SU-DHL-6 (cell line): ENCODE results near the gene KCNN3.

Source experiments
- H2AFZ ChIP-seq: fragments of 200-600 bp; sonication (generic); 2 replicates; pipeline ENCODE4 v1.6.1; 2014; ENCODE audit warnings: low read depth, mild to moderate bottlenecking, moderate library complexity, mixed read lengths, antibody characterized with exemption, low read length; ENCODE audit not compliant: severe bottlenecking
- H3F3A ChIP-seq: fragments of 200-600 bp; shearing (Covaris generic); 2 replicates; pipeline ENCODE4 v1.6.0; 2016; ENCODE audit warnings: antibody characterized with exemption, mild to moderate bottlenecking; ENCODE audit not compliant: insufficient read depth
- H3K27ac ChIP-seq: fragments of 200-600 bp; sonication (generic); 2 replicates; pipeline ENCODE4 v1.5.1; 2016; ENCODE audit warnings: low read depth, mild to moderate bottlenecking, low read length, moderate library complexity, mixed read lengths
- H3K27me3 ChIP-seq: fragments of 200-600 bp; sonication (generic), shearing (Covaris generic); 2 replicates; pipeline ENCODE4 v1.6.0; 2014; ENCODE audit warnings: mild to moderate bottlenecking, low read length
- H3K36me3 ChIP-seq: fragments of 200-600 bp; sonication (generic); 2 replicates; pipeline ENCODE4 v1.6.1; 2014; ENCODE audit warnings: mild to moderate bottlenecking, low read length, mixed read lengths
- H3K4me2 ChIP-seq: fragments of 300-600, 200-600 bp; shearing (Covaris generic), sonication (generic); 2 replicates; pipeline ENCODE4 v1.6.0; 2014; ENCODE audit warnings: low read length, low read depth, mild to moderate bottlenecking; ENCODE audit not compliant: poor library complexity, severe bottlenecking
- H3K4me3 ChIP-seq: fragments of 200-600 bp; sonication (generic); 2 replicates; pipeline ENCODE4 v1.5.1; 2014; ENCODE audit warnings: antibody characterized with exemption, low read length, mild to moderate bottlenecking, mixed read lengths; ENCODE audit not compliant: insufficient read depth, poor library complexity, severe bottlenecking
- H3K79me2 ChIP-seq: fragments of 200-600 bp; sonication (generic); 2 replicates; pipeline ENCODE4 v1.6.1; 2014; ENCODE audit warnings: mild to moderate bottlenecking, low read length, moderate library complexity; ENCODE audit not compliant: insufficient read depth
- H3K9ac ChIP-seq: fragments of 200-600 bp; sonication (generic); 2 replicates; pipeline ENCODE4 v1.7.0; 2014; ENCODE audit warnings: mild to moderate bottlenecking, low read length
- H3K9me2 ChIP-seq: fragments of 200-600 bp; sonication (generic); replicated peaks from 2 replicates; pipeline ENCODE4 v1.6.1; 2014; ENCODE audit warnings: low read length; ENCODE audit not compliant: insufficient read depth
- H3K9me3 ChIP-seq: fragments of 200-600 bp; sonication (generic); 2 replicates; pipeline ENCODE4 v1.6.1; 2014; ENCODE audit warnings: low read length, mixed read lengths; ENCODE audit not compliant: insufficient read depth
- H4K20me1 ChIP-seq: fragments of 200-600 bp; sonication (generic); 2 replicates; pipeline ENCODE4 v1.6.1; 2014; ENCODE audit warnings: low read depth, mild to moderate bottlenecking, antibody characterized with exemption, low read length, moderate library complexity, mixed read lengths
- CTCF ChIP-seq: fragments of 200-600 bp; sonication (generic); IDR thresholded peaks from one replicate; pipeline ENCODE4 v1.5.1; 2017; ENCODE audit warnings: antibody characterized with exemption, mild to moderate bottlenecking, low read length, moderate library complexity; ENCODE audit not compliant: insufficient read depth, poor library complexity, severe bottlenecking
- EZH2phosphoT487 ChIP-seq: fragments of 200-600 bp; sonication (generic), shearing (Covaris generic); conservative IDR thresholded peaks from 2 replicates; pipeline ENCODE4 v1.6.1; 2018; ENCODE audit warnings: mild to moderate bottlenecking, antibody characterized with exemption, low read length, moderate library complexity, mixed read lengths

Gene KCNN3

GRCh38 chr1:154718566-154718965 is 151.5 kb downstream of the KCNN3 start:
- H4K20me1 ChIP-seq, result no peaks in the 10 kb centered on the region
- H3F3A ChIP-seq, result peaks cover 10% of the 10 kb centered on the region; the same call in 1 of the 2 replicates
- TF ChIP-seq CTCF (no peak), EZH2phosphoT487 (no peak)
- no peak overlapping the region for H3K27ac ChIP-seq
- no peaks in the 10 kb centered on the region for H3K36me3 ChIP-seq
- H3K79me2 ChIP-seq, result no peaks in the 10 kb centered on the region
- no peaks in the 10 kb centered on the region for H3K9me2 ChIP-seq
- no peak overlapping the region for H3K4me3 ChIP-seq
- no peaks in the 10 kb centered on the region for H3K9me3 ChIP-seq
- no peak overlapping the region for H3K9ac ChIP-seq
- H3K4me2 ChIP-seq, result no peak overlapping the region
- no peaks in the 10 kb centered on the region for H3K27me3 ChIP-seq
- no peak overlapping the region for H2AFZ ChIP-seq

- H3K79me2 ChIP-seq, result no peaks in the 10 kb centered on the region
- no peaks in the 10 kb centered on the region for H3K36me3 ChIP-seq
- no peaks in the 10 kb centered on the region for H4K20me1 ChIP-seq
- no peaks in the 10 kb centered on the region for H3K27me3 ChIP-seq
- H2AFZ ChIP-seq, result no peak overlapping the region
- peaks cover 10% of the 10 kb centered on the region; the same call in 1 of the 2 replicates for H3F3A ChIP-seq
- H3K9me2 ChIP-seq, result no peaks in the 10 kb centered on the region
- H3K27ac ChIP-seq, result no peak overlapping the region
- no peak overlapping the region for H3K9ac ChIP-seq
- no peak overlapping the region for H3K4me3 ChIP-seq
- H3K4me2 ChIP-seq, result no peak overlapping the region
- H3K9me3 ChIP-seq, result no peaks in the 10 kb centered on the region
- TF ChIP-seq CTCF, result no peak
- no peak for TF ChIP-seq EZH2phosphoT487
Measured at GRCh38 chr1:154717528-154717924, 152.6 kb downstream of the KCNN3 start.

- Histone ChIP-seq H3F3A (peaks cover 10% of the 10 kb centered on the region; the same call in 1 of the 2 replicates), H3K4me2 (no peak overlapping the region), H3K79me2 (no peaks in the 10 kb centered on the region), H3K27ac (no peak overlapping the region), H3K9me2 (no peaks in the 10 kb centered on the region), H3K27me3 (no peaks in the 10 kb centered on the region), H2AFZ (no peak overlapping the region), H3K9me3 (no peaks in the 10 kb centered on the region), H4K20me1 (no peaks in the 10 kb centered on the region), H3K9ac (no peak overlapping the region), H3K36me3 (no peaks in the 10 kb centered on the region), H3K4me3 (no peak overlapping the region)
- no peak for TF ChIP-seq EZH2phosphoT487
- TF ChIP-seq CTCF, result no peak
Measured at GRCh38 chr1:154716614-154717527, 153.2 kb downstream of the KCNN3 start.
